ENCODE data around the gene PDGFD.

The PDGFD gene

GRCh38 chr11:104148074-104148473, 15.9 kb downstream of the PDGFD start:
- intact Hi-C loops (cut with DNase I) = no loop called here

GRCh38 chr11:104146943-104147342, 17.0 kb downstream of the PDGFD start:
- DNase-seq = no peak
- intact Hi-C loops (cut with DNase I) = no loop called here

More at GRCh38 chr11:104148074-104148473, 15.9 kb downstream of the PDGFD start:
- no peak for DNase-seq

GRCh38 chr11:104146421-104146820, 17.5 kb downstream of the PDGFD start:
- DNase-seq = no peak
- intact Hi-C loops (cut with DNase I) = no loop called here

GRCh38 chr11:104145062-104145461, 18.9 kb downstream of the PDGFD start:
- DNase-seq = no peak
- intact Hi-C loops (cut with DNase I) = no loop called here

- DNase-seq = no peak
Observed at GRCh38 chr11:104142698-104143097, 21.2 kb downstream of the PDGFD start.

GRCh38 chr11:104136861-104137260, 27.1 kb downstream of the PDGFD start:
- no peak for DNase-seq
- intact Hi-C loops (cut with DNase I) = no loop called here

More at GRCh38 chr11:104142698-104143097, 21.2 kb downstream of the PDGFD start:
- intact Hi-C loops (cut with DNase I) = no loop called here

- DNase-seq = no peak
- intact Hi-C loops (cut with DNase I) = no loop called here
Observed at GRCh38 chr11:104134745-104135144, 29.2 kb downstream of the PDGFD start.

GRCh38 chr11:104130161-104130560, 33.8 kb downstream of the PDGFD start:
- intact Hi-C loops (cut with DNase I) = no loop called here
- DNase-seq = no peak

GRCh38 chr11:104129145-104129544, 34.8 kb downstream of the PDGFD start:
- DNase-seq = no peak
- intact Hi-C loops (cut with DNase I) = no loop called here

GRCh38 chr11:104127828-104128227, 36.1 kb downstream of the PDGFD start:
- DNase-seq = no peak
- intact Hi-C loops (cut with DNase I) = no loop called here

- intact Hi-C loops (cut with DNase I) = no loop called here
- no peak for DNase-seq
Observed at GRCh38 chr11:104126464-104126863, 37.5 kb downstream of the PDGFD start.

- no peak for DNase-seq
- intact Hi-C loops (cut with DNase I) = no loop called here
Observed at GRCh38 chr11:104124979-104125378, 39.0 kb downstream of the PDGFD start.

GRCh38 chr11:104122836-104123235, 41.1 kb downstream of the PDGFD start:
- no peak for DNase-seq
- intact Hi-C loops (cut with DNase I) = no loop called here

GRCh38 chr11:104122011-104122635, 41.8 kb downstream of the PDGFD start:
- intact Hi-C loops (cut with DNase I) = no loop called here
- DNase-seq = no peak

GRCh38 chr11:104120493-104121137, 43.3 kb downstream of the PDGFD start:
- no peak for DNase-seq
- intact Hi-C loops (cut with DNase I) = no loop called here

- intact Hi-C loops (cut with DNase I) = no loop called here
- no peak for DNase-seq
Observed at GRCh38 chr11:104118105-104118744, 45.7 kb downstream of the PDGFD start.

- intact Hi-C loops (cut with DNase I) = no loop called here
- DNase-seq = no peak
Observed at GRCh38 chr11:104113541-104113940, 50.4 kb downstream of the PDGFD start.

GRCh38 chr11:104106136-104106754, 57.7 kb downstream of the PDGFD start:
- intact Hi-C loops (cut with DNase I) = no loop called here

GRCh38 chr11:104105155-104105554, 58.8 kb downstream of the PDGFD start:
- intact Hi-C loops (cut with DNase I) = no loop called here
- DNase-seq = no peak

More at GRCh38 chr11:104106136-104106754, 57.7 kb downstream of the PDGFD start:
- no peak for DNase-seq

GRCh38 chr11:104104664-104105063, 59.3 kb downstream of the PDGFD start:
- intact Hi-C loops (cut with DNase I) = no loop called here
- DNase-seq = no peak
